Measurements from ENCODE around the gene EHD4.

GRCh38 chr15:41871175-41871905 is 101.0 kb downstream of the EHD4 start:
- TF ChIP-seq ZNF274 (IDR thresholded peaks at IDR 0.05; ENCODE audit: low read depth, low read length) = no peak
- TF ChIP-seq YY1 (IDR thresholded peaks at IDR 0.05; ENCODE audit: insufficient read depth, insufficient read length) = no peak
- TF ChIP-seq SUZ12 (IDR thresholded peaks at IDR 0.05; ENCODE audit: extremely low read depth, insufficient read depth, insufficient read length) = no peak
